Mesendoderm (in vitro differentiated cells): ENCODE measurements around the gene PTPRM.

Experiments used
- DNase-seq: peaks from one replicate; pipeline ENCODE4 v3.0.0; 2013
- H2AK5ac ChIP-seq: 2 replicates; pipeline ENCODE4 v1.6.1; 2013; ENCODE audit warnings: low read length, inconsistent platforms
- H2BK120ac ChIP-seq: 2 replicates; pipeline ENCODE4 v1.6.1; 2013; ENCODE audit warnings: low read depth, mild to moderate bottlenecking, low read length, moderate library complexity, mixed read lengths
- H2BK15ac ChIP-seq: replicated peaks from 2 replicates; pipeline ENCODE4 v1.6.1; 2013; ENCODE audit warnings: low read depth, mild to moderate bottlenecking, moderate library complexity
- H2BK5ac ChIP-seq: 2 replicates; pipeline ENCODE4 v1.6.1; 2013; ENCODE audit warnings: low read length, inconsistent platforms
- H3K18ac ChIP-seq: 2 replicates; pipeline ENCODE4 v1.6.1; 2013; ENCODE audit warnings: mild to moderate bottlenecking, low read length, mixed read lengths
- H3K23ac ChIP-seq: one replicate; pipeline ENCODE4 v1.6.1; 2013; ENCODE audit warnings: low read length
- H3K27ac ChIP-seq: 2 replicates; pipeline ENCODE4 v1.5.1; 2013; ENCODE audit warnings: low read depth, mild to moderate bottlenecking, inconsistent platforms, low read length, moderate library complexity
- H3K27me3 ChIP-seq: 2 replicates; pipeline ENCODE4 v1.6.1; 2013; ENCODE audit warnings: low read length, control low read depth, mild to moderate bottlenecking, inconsistent platforms; ENCODE audit not compliant: insufficient read depth, poor library complexity
- H3K36me3 ChIP-seq: 2 replicates; pipeline ENCODE4 v1.6.1; 2013; ENCODE audit warnings: low read length, inconsistent platforms; ENCODE audit not compliant: control insufficient read depth, insufficient read depth
- H3K4ac ChIP-seq: one replicate; pipeline ENCODE4 v1.6.1; 2013; ENCODE audit warnings: low read depth, mild to moderate bottlenecking, low read length, moderate library complexity
- H3K4me1 ChIP-seq: 2 replicates; pipeline ENCODE4 v1.6.1; 2013; ENCODE audit warnings: low read depth, low read length, inconsistent platforms; ENCODE audit not compliant: control insufficient read depth
- H3K4me2 ChIP-seq: 2 replicates; pipeline ENCODE4 v1.6.1; 2013; ENCODE audit warnings: low read length
- H3K4me3 ChIP-seq: 2 replicates; pipeline ENCODE4 v1.5.1; 2013; ENCODE audit warnings: mild to moderate bottlenecking, low read length
- H3K56ac ChIP-seq: one replicate; pipeline ENCODE4 v1.6.1; 2013; ENCODE audit warnings: low read length
- H3K79me1 ChIP-seq: 2 replicates; pipeline ENCODE4 v1.6.1; 2013; ENCODE audit warnings: low read length, inconsistent platforms
- H3K79me2 ChIP-seq: 2 replicates; pipeline ENCODE4 v1.6.1; 2013; ENCODE audit warnings: mild to moderate bottlenecking, low read length; ENCODE audit not compliant: control insufficient read depth, insufficient read depth
- H3K9ac ChIP-seq: 2 replicates; pipeline ENCODE4 v1.6.1; 2013; ENCODE audit warnings: low read length, inconsistent platforms
- H4K5ac ChIP-seq: one replicate; pipeline ENCODE4 v1.6.1; 2013; ENCODE audit warnings: low read length
- H4K8ac ChIP-seq: one replicate; pipeline ENCODE4 v1.6.1; 2013; ENCODE audit warnings: low read depth, mild to moderate bottlenecking, control low read depth, low read length, moderate library complexity
- WGBS: extraction: QIAGEN DNeasy Blood & Tissue Kit; methylation state at CpG from one replicate; pipeline ENCODE4 v1.1.7; 2013; ENCODE audit warnings: low lambda C conversion rate, missing lambda C conversion rate; ENCODE audit not compliant: insufficient coverage; ENCODE audit errors: extremely low coverage; 5-methylcytosine and 5-hydroxymethylcytosine counted together

The PTPRM gene

GRCh38 chr18:8324343-8325065, 757.4 kb downstream of the PTPRM start:
- Histone ChIP-seq H3K79me2 (no peaks in the 10 kb centered on the region), H3K4me2 (no peak overlapping the region), H3K56ac (no peak overlapping the region), H3K23ac (no peak overlapping the region), H2AK5ac (no peak overlapping the region), H2BK5ac (no peak overlapping the region), H4K5ac (no peak overlapping the region), H3K18ac (no peak overlapping the region), H3K36me3 (no peaks in the 10 kb centered on the region), H3K27ac (no peak overlapping the region), H3K4me3 (no peak overlapping the region), H2BK15ac (no peak overlapping the region), H2BK120ac (no peak overlapping the region), H3K4ac (no peak overlapping the region), H3K27me3 (no peaks in the 10 kb centered on the region), H3K79me1 (no peaks in the 10 kb centered on the region), H3K4me1 (no peaks in the 10 kb centered on the region), H3K9ac (no peak overlapping the region), H4K8ac (no peak overlapping the region)
- DNase-seq, result peak; percentile 16
- no CpG with 5 or more reads among the region's 3 CpGs for WGBS

- H3K27me3 ChIP-seq, result no peaks in the 10 kb centered on the region
- no peaks in the 10 kb centered on the region for H3K36me3 ChIP-seq
- no peaks in the 10 kb centered on the region for H3K79me2 ChIP-seq
- H3K4me2 ChIP-seq, result no peak overlapping the region
- no peak overlapping the region for H4K5ac ChIP-seq
- no peak overlapping the region for H2BK5ac ChIP-seq
- H3K27ac ChIP-seq, result no peak overlapping the region
- no peaks in the 10 kb centered on the region for H3K79me1 ChIP-seq
- no peak overlapping the region for H2BK120ac ChIP-seq
- no peak overlapping the region for H3K56ac ChIP-seq
- no peak overlapping the region for H3K4ac ChIP-seq
- H4K8ac ChIP-seq, result no peak overlapping the region
- DNase-seq, result no peak
- H3K9ac ChIP-seq, result no peak overlapping the region
- no peaks in the 10 kb centered on the region for H3K4me1 ChIP-seq
- no peak overlapping the region for H3K23ac ChIP-seq
- WGBS, result no CpG with 5 or more reads among the region's 1 CpG
- no peak overlapping the region for H2AK5ac ChIP-seq
- no peak overlapping the region for H3K4me3 ChIP-seq
- no peak overlapping the region for H3K18ac ChIP-seq
- no peak overlapping the region for H2BK15ac ChIP-seq
Measured at GRCh38 chr18:8326763-8327394, 759.8 kb downstream of the PTPRM start.

GRCh38 chr18:8328126-8328525, 761.0 kb downstream of the PTPRM start:
- no peak overlapping the region for H3K27ac ChIP-seq
- no peak overlapping the region for H3K18ac ChIP-seq

GRCh38 chr18:8329186-8329771, 762.2 kb downstream of the PTPRM start:
- Histone ChIP-seq H3K27ac (no peak overlapping the region), H3K79me1 (no peaks in the 10 kb centered on the region), H2BK120ac (no peak overlapping the region), H2BK5ac (no peak overlapping the region), H2AK5ac (no peak overlapping the region), H3K79me2 (no peaks in the 10 kb centered on the region), H3K56ac (no peak overlapping the region), H3K4me3 (no peak overlapping the region), H3K18ac (no peak overlapping the region), H3K4me2 (no peak overlapping the region), H3K36me3 (no peaks in the 10 kb centered on the region), H3K9ac (no peak overlapping the region), H3K4ac (no peak overlapping the region), H3K4me1 (no peaks in the 10 kb centered on the region), H4K8ac (no peak overlapping the region), H2BK15ac (no peak overlapping the region), H3K23ac (no peak overlapping the region), H3K27me3 (no peaks in the 10 kb centered on the region), H4K5ac (no peak overlapping the region)
- no peak for DNase-seq
- no CpG with 5 or more reads among the region's 5 CpGs for WGBS

More at GRCh38 chr18:8328126-8328525, 761.0 kb downstream of the PTPRM start:
- no peaks in the 10 kb centered on the region for H3K79me1 ChIP-seq
- H3K36me3 ChIP-seq, result no peaks in the 10 kb centered on the region
- no peak overlapping the region for H3K9ac ChIP-seq
- no peak overlapping the region for H2AK5ac ChIP-seq
- H3K4me2 ChIP-seq, result no peak overlapping the region
- no peak overlapping the region for H2BK5ac ChIP-seq
- H3K23ac ChIP-seq, result no peak overlapping the region
- no peak for DNase-seq
- no peaks in the 10 kb centered on the region for H3K79me2 ChIP-seq
- H3K56ac ChIP-seq, result no peak overlapping the region
- H3K4me3 ChIP-seq, result no peak overlapping the region
- no peak overlapping the region for H4K8ac ChIP-seq
- no peaks in the 10 kb centered on the region for H3K4me1 ChIP-seq
- no CpG with 5 or more reads among the region's 2 CpGs for WGBS
- H4K5ac ChIP-seq, result no peak overlapping the region
- no peak overlapping the region for H2BK15ac ChIP-seq
- no peaks in the 10 kb centered on the region for H3K27me3 ChIP-seq
- no peak overlapping the region for H2BK120ac ChIP-seq
- H3K4ac ChIP-seq, result no peak overlapping the region

- no peak for DNase-seq
- no peaks in the 10 kb centered on the region for H3K79me1 ChIP-seq
- H2BK15ac ChIP-seq, result no peak overlapping the region
- no peak overlapping the region for H3K56ac ChIP-seq
- no peak overlapping the region for H2AK5ac ChIP-seq
- no peaks in the 10 kb centered on the region for H3K36me3 ChIP-seq
- no peak overlapping the region for H3K4me3 ChIP-seq
- no peak overlapping the region for H3K4ac ChIP-seq
- H4K8ac ChIP-seq, result no peak overlapping the region
- no peaks in the 10 kb centered on the region for H3K4me1 ChIP-seq
- no peaks in the 10 kb centered on the region for H3K27me3 ChIP-seq
- H3K18ac ChIP-seq, result no peak overlapping the region
- WGBS, result no CpG with 5 or more reads among the region's 10 CpGs
- H3K4me2 ChIP-seq, result no peak overlapping the region
- no peaks in the 10 kb centered on the region for H3K79me2 ChIP-seq
- H2BK5ac ChIP-seq, result no peak overlapping the region
- H2BK120ac ChIP-seq, result no peak overlapping the region
- no peak overlapping the region for H3K27ac ChIP-seq
- no peak overlapping the region for H3K23ac ChIP-seq
- no peak overlapping the region for H3K9ac ChIP-seq
- H4K5ac ChIP-seq, result no peak overlapping the region
Measured at GRCh38 chr18:8330575-8330974, 763.5 kb downstream of the PTPRM start.
